Mesothelial cell of epicardium (in vitro differentiated cells): ENCODE measurements around the gene PNPLA4. TPM values are rescaled to one million over a fixed set of nuclear protein-coding genes. Genes with fewer than 3 reads are reported as not detected.

Experiments used
- DNase-seq, 2 experiments: peaks; one replicate each; pipeline ENCODE4 v3.0.0; 2021; ENCODE audit warnings: low spot score in 2 of 2; ENCODE audit not compliant: unreplicated experiment in 2 of 2
- H3K27ac Mint-ChIP-seq: 2 replicates; pipeline ENCODE4 v1.8.0; 2021; ENCODE audit warnings: mixed read lengths
- H3K27me3 Mint-ChIP-seq: 2 replicates; pipeline ENCODE4 v1.8.0; 2021; ENCODE audit warnings: low read depth, mixed read lengths
- H3K36me3 Mint-ChIP-seq: 2 replicates; pipeline ENCODE4 v1.8.0; 2021; ENCODE audit warnings: mixed read lengths
- H3K4me1 Mint-ChIP-seq: 2 replicates; pipeline ENCODE4 v1.8.0; 2021; ENCODE audit warnings: mixed read lengths
- H3K4me3 Mint-ChIP-seq: 2 replicates; pipeline ENCODE4 v1.8.0; 2021; ENCODE audit warnings: mild to moderate bottlenecking, moderate library complexity, mixed read lengths
- H3K9me3 Mint-ChIP-seq: 2 replicates; pipeline ENCODE4 v1.8.0; 2021; ENCODE audit warnings: mixed read lengths
- CTCF ChIP-seq: fragments of 200-600 bp; sonication (generic); IDR thresholded peaks from one replicate; pipeline ENCODE4 v1.5.0; 2021; ENCODE audit warnings: antibody characterized with exemption; ENCODE audit not compliant: unreplicated experiment
- total RNA-seq: library from RNA; stranded (reverse); gene quantifications from 3 replicates; pipeline ENCODE4 v1.2.1, GENCODE V29; 2021

The PNPLA4 gene
- total RNA-seq, 1 donor from 2014 or later, result 16.5 TPM

GRCh38 chrX:7876957-7877356 lies 50.3 kb downstream of the PNPLA4 start:
- H3K4me1 Mint-ChIP-seq, result peaks cover 13% of the 10 kb centered on the region
- H3K36me3 Mint-ChIP-seq, result no peaks in the 10 kb centered on the region
- H3K4me3 Mint-ChIP-seq, result no peak overlapping the region
- no peak overlapping the region for H3K27ac Mint-ChIP-seq
- no peaks in the 10 kb centered on the region for H3K9me3 Mint-ChIP-seq
- DNase-seq, result no peak
- TF ChIP-seq CTCF, result no peak
- peaks cover 6% of the 10 kb centered on the region for H3K27me3 Mint-ChIP-seq

DNA sequence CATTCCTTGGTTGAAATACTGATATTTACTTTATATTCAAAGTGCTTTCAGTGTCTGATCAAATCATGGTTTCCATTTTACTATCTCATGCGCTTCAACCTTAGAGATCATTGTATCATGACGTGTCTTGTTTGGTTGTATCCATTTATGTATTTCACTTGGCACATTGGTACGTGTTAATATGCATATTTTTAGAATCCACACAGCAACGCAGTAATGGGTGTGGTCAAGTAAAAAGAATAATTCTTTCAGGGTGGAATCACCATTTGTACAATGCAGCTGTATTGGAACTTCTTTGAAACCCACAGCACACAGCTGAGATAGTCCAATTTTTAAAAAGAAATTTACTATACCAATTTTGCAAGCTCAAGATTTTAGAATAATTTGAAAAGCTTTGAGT lies 55.2 kb downstream of the PNPLA4 start:
- H3K27me3 Mint-ChIP-seq, result peaks cover 7% of the 10 kb centered on the region
- H3K36me3 Mint-ChIP-seq, result no peaks in the 10 kb centered on the region
- H3K27ac Mint-ChIP-seq, result no peak overlapping the region
- H3K9me3 Mint-ChIP-seq, result peaks cover 6% of the 10 kb centered on the region
- DNase-seq, result no peak
- H3K4me1 Mint-ChIP-seq, result peaks cover 13% of the 10 kb centered on the region
- no peak overlapping the region for H3K4me3 Mint-ChIP-seq
- no peak for TF ChIP-seq CTCF

DNA sequence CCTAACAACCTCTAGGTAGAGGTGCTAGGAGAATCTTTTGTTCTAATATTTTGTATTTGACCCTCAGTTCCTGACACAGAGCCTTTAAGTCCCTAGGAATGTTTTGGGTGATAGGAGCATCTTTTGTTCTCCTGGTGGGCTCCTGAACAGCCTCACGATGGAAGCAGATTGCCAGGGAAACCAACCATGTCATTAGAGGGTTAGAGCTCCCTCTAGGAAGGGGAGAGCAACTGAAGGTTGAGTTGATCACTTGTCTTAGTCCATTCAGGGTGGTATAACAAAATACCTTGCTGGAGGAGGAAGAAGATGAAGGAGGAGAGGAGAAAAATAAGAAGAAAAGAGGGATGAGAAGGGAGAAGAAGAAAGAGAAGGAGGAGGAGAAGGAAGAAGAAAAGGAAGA lies 75.0 kb downstream of the PNPLA4 start:
- H3K27ac Mint-ChIP-seq, result no peak overlapping the region
- no peak for TF ChIP-seq CTCF
- peaks cover 5% of the 10 kb centered on the region for H3K4me1 Mint-ChIP-seq
- no peaks in the 10 kb centered on the region for H3K9me3 Mint-ChIP-seq
- DNase-seq, result no peak
- H3K4me3 Mint-ChIP-seq, result no peak overlapping the region
- H3K27me3 Mint-ChIP-seq, result no peaks in the 10 kb centered on the region
- H3K36me3 Mint-ChIP-seq, result no peaks in the 10 kb centered on the region

Other genes starting within 250 kb of the PNPLA4 start
- gene VCX, start 84.2 kb downstream of the PNPLA4 start, total RNA-seq, result 0.41 TPM in 1 of 3 replicates, not detected in the others
- not detected in 3 replicates for gene VCX2, start 243.9 kb upstream of the PNPLA4 start, total RNA-seq